Lower leg skin (tissue), 4 donors: ENCODE data around the gene CFAP410. TPM values are rescaled to one million over a fixed set of nuclear protein-coding genes. Genes with fewer than 3 reads are reported as not detected.

Experiments used
- DNase-seq, 2 donors: peaks; one replicate each; pipeline ENCODE4 v3.0.0-alpha.2; 2019; ENCODE audit warnings: low spot score in 2 of 2
- H3K4me3 ChIP-seq: fragments of 200-600 bp; sonication (generic); 2 replicates; pipeline ENCODE4 v1.5.1; 2017; ENCODE audit warnings: mild to moderate bottlenecking, low read depth; ENCODE audit not compliant: poor library complexity, severe bottlenecking
- POLR2A ChIP-seq, 2 donors: fragments of 450-650 bp; IDR thresholded peaks; one replicate each; pipeline ENCODE4 v1.6.1; 2016 to 2017; ENCODE audit warnings: antibody characterized with exemption in 2 of 2, mild to moderate bottlenecking in 1 of 2, moderate library complexity in 1 of 2
- WGBS, 2 donors: methylation state at CpG; one replicate each; pipeline ENCODE4 v1.1.5; 2018; 5-methylcytosine and 5-hydroxymethylcytosine counted together
- intact Hi-C: fragments of 100-400 bp; cut with DNase I; formaldehyde crosslinking; loops from one replicate; pipeline ENCODE4 v1.15.0; 2023; ENCODE audit warnings: low total_unique reads
- total RNA-seq, 4 donors: library from RNA; depleted of rRNA; stranded (reverse); fragments of >200 nt; gene quantifications; one replicate each; pipeline ENCODE4 v1.1.0, GENCODE V29; 2016
- TF ChIP-seq, protein P1 (sequence below), 3 donors: fragments of 450-650 bp; IDR thresholded peaks; one replicate each; pipeline ENCODE4 v1.5.1; 2016; ENCODE audit warnings: antibody characterized with exemption in 3 of 3, mild to moderate bottlenecking in 3 of 3, moderate library complexity in 2 of 3

CFAP410 gene
- total RNA-seq, 4 donors from 2014 or later, result 21.3 to 40.1 (median 25.2) TPM

DNA sequence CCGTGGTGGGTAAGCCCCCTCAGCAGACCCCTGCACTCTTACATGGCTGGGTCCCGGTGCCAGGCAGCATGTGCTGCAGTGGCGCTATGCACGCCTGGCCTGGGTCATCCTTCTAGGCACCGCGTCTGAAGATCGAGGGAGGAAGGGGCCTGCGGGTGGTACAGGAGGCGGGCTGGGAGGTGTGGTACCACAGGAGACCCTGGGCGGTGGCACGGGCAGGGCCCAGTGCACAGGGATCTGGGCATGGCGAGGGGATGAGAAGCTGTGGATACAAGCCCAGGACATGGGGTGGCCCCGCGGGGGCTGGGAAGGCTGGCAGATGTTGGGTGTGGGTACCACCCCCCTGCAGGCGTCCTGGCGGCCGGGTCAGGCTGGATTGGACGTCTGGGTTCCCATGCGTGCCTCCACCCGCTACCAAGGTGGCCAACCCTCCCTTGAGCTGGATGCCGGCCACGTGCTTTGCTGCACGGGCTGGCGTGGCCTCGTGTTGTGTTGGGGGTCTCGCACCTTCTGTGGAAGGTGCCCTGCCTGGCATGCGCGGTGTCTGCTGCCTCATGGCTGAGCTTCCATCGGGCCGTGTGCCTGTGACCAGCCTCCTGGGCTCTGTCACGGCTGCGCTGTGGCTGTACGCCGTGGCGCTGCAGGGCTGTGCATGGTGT is 19.7 kb downstream of the CFAP410 start:
- TF ChIP-seq POLR2A (IDR thresholded peaks at IDR 0.05), result no peak
- TF ChIP-seq, protein P1, sequence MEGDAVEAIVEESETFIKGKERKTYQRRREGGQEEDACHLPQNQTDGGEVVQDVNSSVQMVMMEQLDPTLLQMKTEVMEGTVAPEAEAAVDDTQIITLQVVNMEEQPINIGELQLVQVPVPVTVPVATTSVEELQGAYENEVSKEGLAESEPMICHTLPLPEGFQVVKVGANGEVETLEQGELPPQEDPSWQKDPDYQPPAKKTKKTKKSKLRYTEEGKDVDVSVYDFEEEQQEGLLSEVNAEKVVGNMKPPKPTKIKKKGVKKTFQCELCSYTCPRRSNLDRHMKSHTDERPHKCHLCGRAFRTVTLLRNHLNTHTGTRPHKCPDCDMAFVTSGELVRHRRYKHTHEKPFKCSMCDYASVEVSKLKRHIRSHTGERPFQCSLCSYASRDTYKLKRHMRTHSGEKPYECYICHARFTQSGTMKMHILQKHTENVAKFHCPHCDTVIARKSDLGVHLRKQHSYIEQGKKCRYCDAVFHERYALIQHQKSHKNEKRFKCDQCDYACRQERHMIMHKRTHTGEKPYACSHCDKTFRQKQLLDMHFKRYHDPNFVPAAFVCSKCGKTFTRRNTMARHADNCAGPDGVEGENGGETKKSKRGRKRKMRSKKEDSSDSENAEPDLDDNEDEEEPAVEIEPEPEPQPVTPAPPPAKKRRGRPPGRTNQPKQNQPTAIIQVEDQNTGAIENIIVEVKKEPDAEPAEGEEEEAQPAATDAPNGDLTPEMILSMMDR (IDR thresholded peaks at IDR 0.05), result no peak
- no peak for DNase-seq
- WGBS, 2 donors, result 87 to 92% methylated on average over 27 to 29 of the region's 35 CpGs
- H3K4me3 ChIP-seq, result no peak overlapping the region
- intact Hi-C loops, result no loop called here

GRCh38 chr21:44318489-44319285 is 20.5 kb downstream of the CFAP410 start:
- WGBS, 2 donors, result 95 to 97% methylated on average over 21 to 23 of the region's 25 CpGs
- intact Hi-C loops, result no loop called here
- DNase-seq, result no peak
- no peak overlapping the region for H3K4me3 ChIP-seq
- TF ChIP-seq POLR2A (IDR thresholded peaks at IDR 0.05), result no peak
- TF ChIP-seq, protein P1 (IDR thresholded peaks at IDR 0.05), result no peak

DNA sequence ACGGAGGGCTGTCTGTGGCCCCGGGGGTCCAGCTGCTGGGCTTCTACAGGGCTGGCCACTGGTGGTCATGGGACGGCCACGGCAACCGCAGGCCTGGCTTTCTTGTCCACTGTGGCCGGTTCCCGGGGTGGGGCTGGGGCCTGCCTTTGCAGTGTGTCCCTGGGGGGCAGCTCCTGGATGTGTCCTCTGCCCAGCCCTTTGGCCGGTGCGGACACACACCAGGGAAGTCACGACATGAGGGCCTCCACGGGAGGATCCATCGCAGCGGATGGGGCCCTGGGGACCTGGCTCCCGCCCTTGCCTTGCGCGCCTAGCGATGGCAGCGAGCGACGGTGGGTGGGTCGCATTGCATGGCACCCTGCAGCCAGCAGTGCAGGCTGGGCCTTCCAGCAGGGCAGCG is 21.3 kb downstream of the CFAP410 start:
- TF ChIP-seq, protein P1 (IDR thresholded peaks at IDR 0.05), result no peak
- H3K4me3 ChIP-seq, result no peak overlapping the region
- WGBS, 2 donors, result 91% methylated on average over 21 to 22 of the region's 22 CpGs
- intact Hi-C loops, result no loop called here
- DNase-seq, result no peak

- intact Hi-C loops, result no loop called here
- TF ChIP-seq, protein P1 (IDR thresholded peaks at IDR 0.05), result no peak
- no peak for TF ChIP-seq POLR2A (IDR thresholded peaks at IDR 0.05)
- WGBS, 2 donors, result 91 to 93% methylated on average over 13 to 15 of the region's 19 CpGs
- H3K4me3 ChIP-seq, result no peak overlapping the region
- no peak for DNase-seq
These were observed 21.9 kb downstream of the CFAP410 start for GRCh38 chr21:44317241-44317782.

GRCh38 chr21:44316277-44316900 is 22.8 kb downstream of the CFAP410 start:
- WGBS, 2 donors, result 87 to 89% methylated on average over 22 to 24 of the region's 27 CpGs
- intact Hi-C loops, result no loop called here
- DNase-seq, result no peak
- H3K4me3 ChIP-seq, result no peak overlapping the region
- TF ChIP-seq POLR2A (IDR thresholded peaks at IDR 0.05), result no peak
- TF ChIP-seq, protein P1 (IDR thresholded peaks at IDR 0.05), result no peak
